HCEC 1CT (cell line): ENCODE measurements around the gene PDIA5.
A peak's percentile ranks its signal among the peaks of the same experiment; 100 is the strongest.

ENCODE experiments used
- DNase-seq: peaks from one replicate; pipeline ENCODE4 v3.0.0-alpha.2; 2017

Gene PDIA5

GRCh38 chr3:123066896-123067688, at the start of gene PDIA5:
PDIA5 (plus strand) TSS chr3:123067025; CDS start chr3:123067165, 140 bp downstream.
- DNase-seq = peak; percentile 93

- no peak for DNase-seq
These were observed 48.1 kb upstream of the PDIA5 start for GRCh38 chr3:123018683-123019082.

GRCh38 chr3:123019161-123019560, 47.7 kb upstream of the PDIA5 start:
- no peak for DNase-seq

GRCh38 chr3:123019591-123019990, 47.2 kb upstream of the PDIA5 start:
- DNase-seq = no peak

- no peak for DNase-seq
These were observed 46.1 kb upstream of the PDIA5 start for GRCh38 chr3:123020709-123021108.

- no peak for DNase-seq
These were observed 45.4 kb upstream of the PDIA5 start for GRCh38 chr3:123021388-123021787.

GRCh38 chr3:123021996-123022510, 44.8 kb upstream of the PDIA5 start:
- DNase-seq = no peak

- no peak for DNase-seq
These were observed 42.8 kb upstream of the PDIA5 start for GRCh38 chr3:123024056-123024455.

- DNase-seq = no peak
These were observed 40.9 kb upstream of the PDIA5 start for GRCh38 chr3:123025642-123026521.

GRCh38 chr3:123026565-123027291, 40.1 kb upstream of the PDIA5 start:
- DNase-seq = no peak

GRCh38 chr3:123027292-123028232, 39.3 kb upstream of the PDIA5 start, which contains the start of gene SEMA5B:
SEMA5B (minus strand) TSS chr3:123027763; CDS start chr3:122961263, 66,500 bp downstream.
- no peak for DNase-seq

- DNase-seq = peak; percentile 84
These were observed 38.5 kb upstream of the PDIA5 start for GRCh38 chr3:123028233-123028828.

- DNase-seq = no peak
These were observed 35.8 kb upstream of the PDIA5 start for GRCh38 chr3:123031051-123031450.

GRCh38 chr3:123032057-123032456, 34.8 kb upstream of the PDIA5 start:
- DNase-seq = no peak

- DNase-seq = no peak
These were observed 32.7 kb upstream of the PDIA5 start for GRCh38 chr3:123034120-123034519.

- DNase-seq = no peak
These were observed 31.8 kb upstream of the PDIA5 start for GRCh38 chr3:123034996-123035395.

GRCh38 chr3:123036352-123037014, 30.3 kb upstream of the PDIA5 start:
- DNase-seq = peak; percentile 79

GRCh38 chr3:123037015-123037375, 29.8 kb upstream of the PDIA5 start:
- no peak for DNase-seq

GRCh38 chr3:123038751-123039150, 28.1 kb upstream of the PDIA5 start:
- DNase-seq = no peak

GRCh38 chr3:123039178-123039577, 27.6 kb upstream of the PDIA5 start:
- no peak for DNase-seq

- DNase-seq = no peak
These were observed 24.4 kb upstream of the PDIA5 start for GRCh38 chr3:123042413-123042812.
